GM19351 (cell line): ENCODE measurements around the gene DPT.
"Not testable (repeated sequence)": the region's sequence is repeated elsewhere in the genome, so short reads cannot be mapped to it uniquely, and the experiment has no call there.

Source experiments
- ATAC-seq: cut with Tn5 transposase; IDR thresholded peaks from one replicate; pipeline ENCODE4 v1.9.1; 2021; ENCODE audit warnings: mild to moderate bottlenecking, moderate library complexity; ENCODE audit not compliant: unreplicated experiment

Gene DPT

DNA sequence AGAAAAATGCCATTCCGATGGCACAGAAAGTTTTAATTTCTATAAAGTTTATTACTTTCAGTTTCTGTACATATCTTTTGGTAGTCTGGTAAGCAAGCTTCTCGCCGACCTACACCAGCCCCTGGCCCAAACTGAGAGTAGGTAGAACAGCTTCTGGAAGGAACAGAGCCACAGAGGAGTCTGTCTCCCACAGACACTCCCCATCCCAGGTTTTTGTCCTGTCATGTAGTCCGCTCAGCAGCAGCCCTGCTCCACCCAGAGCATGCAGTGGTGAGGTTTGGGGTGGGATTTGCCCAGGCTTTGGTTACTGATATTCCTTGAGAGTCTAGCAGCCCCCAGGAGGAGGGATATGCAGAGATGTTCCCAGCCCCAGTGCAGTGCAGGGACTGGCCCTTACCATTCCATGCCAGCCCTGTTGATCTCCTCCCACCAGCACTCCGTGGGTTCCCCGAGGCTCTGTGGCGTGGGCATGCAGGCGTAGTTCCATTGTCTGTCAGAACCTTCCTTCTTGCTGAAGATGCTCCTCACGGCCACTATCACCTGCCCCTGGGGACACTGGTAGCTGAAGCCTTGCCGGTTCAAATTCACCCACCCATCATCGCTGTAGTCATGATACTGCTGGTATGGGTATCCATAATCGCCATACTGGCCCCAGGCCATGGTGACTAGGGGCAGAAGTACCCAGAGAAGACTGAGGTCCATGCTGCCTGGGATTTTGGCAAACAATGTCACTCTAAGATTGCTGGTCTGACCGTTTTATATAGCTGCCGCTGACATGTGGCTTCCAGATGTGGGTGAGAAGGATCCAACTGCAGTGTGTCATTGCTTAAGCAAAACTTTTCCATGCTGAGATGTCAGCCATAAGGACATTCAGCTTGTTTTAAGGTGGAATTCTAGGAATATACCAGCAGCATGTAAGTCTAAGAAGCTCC lies at the start of gene DPT:
DPT (minus strand) TSS at position 734 of the 932 bp plus-strand sequence; CDS start at position 702, 32 bp downstream.
- no peak for ATAC-seq

- no peak for ATAC-seq
These were observed 46.4 kb upstream of the DPT start for GRCh38 chr1:168775366-168775765.

DNA sequence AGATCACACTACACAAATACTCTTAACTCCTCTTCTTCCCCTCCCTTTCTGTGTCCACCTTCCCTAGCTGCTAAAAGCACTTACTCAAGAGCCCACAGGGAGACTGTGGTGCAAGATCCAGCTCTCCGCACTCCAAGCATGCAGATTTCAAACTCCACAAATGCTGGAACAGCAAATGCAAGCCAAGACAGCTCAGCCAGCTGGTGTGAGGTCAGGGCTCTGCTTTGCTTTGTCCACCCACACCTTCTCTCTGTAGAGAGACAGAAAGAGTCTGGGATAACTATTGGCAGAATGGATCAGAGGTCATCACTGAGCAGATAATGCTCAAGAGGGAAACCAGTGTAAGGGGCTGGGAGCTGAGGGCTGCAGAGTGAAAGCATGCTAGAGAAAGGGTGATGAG lies 45.2 kb upstream of the DPT start:
- no peak for ATAC-seq

GRCh38 chr1:168772428-168773060 lies 43.5 kb upstream of the DPT start:
- ATAC-seq: no peak

DNA sequence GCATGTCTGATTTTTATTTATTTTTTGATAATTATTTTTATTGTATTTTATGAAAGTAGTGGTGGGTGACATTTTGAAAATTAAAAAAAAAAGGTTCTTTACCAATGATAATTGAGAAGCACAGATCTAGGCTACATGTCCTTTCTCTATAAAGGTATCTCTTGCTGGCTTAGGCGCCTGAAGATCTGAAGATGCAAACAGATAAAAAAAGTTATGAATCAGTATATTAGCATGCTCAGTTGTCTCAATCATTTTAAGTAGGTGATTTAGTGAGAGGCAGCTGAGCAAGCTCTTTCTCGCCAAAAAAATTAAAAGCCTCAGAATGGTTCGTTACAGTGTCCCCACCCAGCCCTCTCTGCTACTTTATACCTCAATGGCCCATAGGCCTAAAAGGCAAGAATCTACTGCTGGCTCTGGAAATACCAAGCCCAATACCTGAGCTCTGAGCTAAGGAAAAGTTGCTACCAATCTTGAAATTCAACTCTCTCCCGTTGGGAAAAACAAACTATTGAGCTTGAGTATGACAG lies 42.2 kb upstream of the DPT start:
- no peak for ATAC-seq

DNA sequence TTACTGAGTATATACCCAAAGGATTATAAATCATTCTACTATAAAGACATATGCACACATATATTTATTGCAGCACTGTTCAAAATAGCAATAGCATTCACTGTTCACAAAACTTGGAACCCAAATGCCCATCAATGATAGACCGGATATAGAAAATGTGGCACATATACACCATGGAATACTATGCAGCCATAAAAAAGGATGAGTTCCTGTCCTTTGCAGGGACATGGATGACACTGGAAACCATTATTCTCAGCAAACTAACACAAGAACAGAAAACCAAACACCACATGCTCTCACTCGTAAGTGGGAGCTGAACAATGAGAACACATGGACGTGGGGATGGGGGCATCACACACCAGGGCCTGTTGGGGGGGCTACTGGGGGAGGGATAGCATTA lies 40.9 kb upstream of the DPT start:
- not testable (repeated sequence) for ATAC-seq

- no peak for ATAC-seq
These were observed 39.0 kb upstream of the DPT start for GRCh38 chr1:168767894-168768584.

DNA sequence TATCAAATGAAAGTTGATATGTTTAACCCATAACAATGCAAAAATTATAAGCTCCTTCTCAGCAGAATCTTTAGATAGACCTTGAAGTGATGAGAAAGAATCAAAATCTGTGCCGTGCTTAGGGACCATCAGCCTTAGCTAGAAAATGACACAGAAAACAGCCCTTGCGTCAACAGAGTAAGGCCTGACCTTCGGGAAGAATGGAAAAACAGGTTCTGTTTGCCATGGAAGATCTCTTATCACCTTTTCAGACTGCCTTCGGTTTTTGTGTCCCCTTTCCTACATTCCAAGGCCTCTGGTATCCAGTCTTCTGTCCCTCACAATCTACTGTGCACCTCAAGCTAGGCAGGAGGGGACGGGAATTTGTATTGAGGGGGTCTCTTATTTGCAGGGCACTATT lies 37.6 kb upstream of the DPT start:
- ATAC-seq: no peak

DNA sequence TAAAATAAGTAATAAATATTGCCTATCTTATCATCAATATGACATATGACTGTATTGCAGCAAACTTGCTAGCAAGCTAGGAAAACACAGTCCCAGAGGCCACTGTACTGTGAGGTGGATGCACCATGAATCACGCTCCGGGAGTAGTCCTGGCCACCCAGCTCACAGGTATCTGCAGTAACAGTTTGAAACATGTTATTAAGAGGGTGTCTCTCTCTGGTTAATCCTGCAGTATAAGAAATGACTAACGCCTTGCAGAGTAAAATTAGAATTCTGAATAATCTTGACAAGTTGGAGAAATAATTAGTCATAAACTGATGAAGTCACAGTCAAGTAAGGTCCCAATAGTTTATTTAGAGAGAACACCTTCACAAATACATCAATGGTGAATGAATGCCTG lies 34.0 kb upstream of the DPT start:
- ATAC-seq: no peak

- ATAC-seq: no peak
These were observed 33.5 kb upstream of the DPT start for GRCh38 chr1:168762473-168762872.

- ATAC-seq: no peak
These were observed 31.8 kb upstream of the DPT start for GRCh38 chr1:168760781-168761180.

DNA sequence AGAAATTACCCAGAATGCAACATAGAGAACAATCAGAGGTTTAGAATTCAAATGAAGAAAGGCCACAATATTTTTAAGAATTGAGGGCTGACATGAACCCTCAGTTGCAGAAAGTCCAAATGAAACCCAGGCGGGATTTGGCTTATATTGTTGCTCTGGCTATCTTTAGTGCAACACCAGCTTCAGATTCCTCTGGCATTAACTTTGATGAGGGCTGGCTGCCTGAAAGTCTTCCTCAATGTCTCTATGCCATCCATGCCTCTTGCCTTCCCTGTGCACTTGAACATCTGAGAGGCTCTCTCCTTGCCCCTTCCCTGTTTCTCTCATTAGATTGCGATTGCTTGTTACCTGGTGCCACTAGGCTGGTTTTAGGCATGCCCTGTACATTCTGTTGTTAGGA lies 31.2 kb upstream of the DPT start:
- ATAC-seq: no peak

- no peak for ATAC-seq
These were observed 30.1 kb upstream of the DPT start for GRCh38 chr1:168759077-168759476.

DNA sequence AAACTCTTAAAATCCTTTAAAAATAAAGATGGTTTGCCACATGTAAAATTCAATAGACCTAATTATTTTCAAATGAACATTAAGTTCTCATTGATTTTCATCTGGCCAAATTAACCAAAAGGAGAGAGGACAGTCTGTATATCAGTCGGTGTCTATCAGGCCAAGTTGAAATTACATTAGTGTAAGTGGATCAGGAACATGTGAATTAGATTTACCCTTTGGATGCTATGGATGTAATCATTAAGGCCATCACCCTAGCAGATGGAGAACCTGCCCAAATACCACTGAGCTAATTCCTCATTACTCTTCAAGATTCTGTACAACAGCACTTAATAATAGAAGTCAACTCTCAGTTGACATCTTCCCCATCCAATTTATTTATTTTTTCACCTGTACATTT lies 29.5 kb upstream of the DPT start:
- ATAC-seq: no peak

GRCh38 chr1:168755800-168756418 lies 26.9 kb upstream of the DPT start:
- no peak for ATAC-seq

DNA sequence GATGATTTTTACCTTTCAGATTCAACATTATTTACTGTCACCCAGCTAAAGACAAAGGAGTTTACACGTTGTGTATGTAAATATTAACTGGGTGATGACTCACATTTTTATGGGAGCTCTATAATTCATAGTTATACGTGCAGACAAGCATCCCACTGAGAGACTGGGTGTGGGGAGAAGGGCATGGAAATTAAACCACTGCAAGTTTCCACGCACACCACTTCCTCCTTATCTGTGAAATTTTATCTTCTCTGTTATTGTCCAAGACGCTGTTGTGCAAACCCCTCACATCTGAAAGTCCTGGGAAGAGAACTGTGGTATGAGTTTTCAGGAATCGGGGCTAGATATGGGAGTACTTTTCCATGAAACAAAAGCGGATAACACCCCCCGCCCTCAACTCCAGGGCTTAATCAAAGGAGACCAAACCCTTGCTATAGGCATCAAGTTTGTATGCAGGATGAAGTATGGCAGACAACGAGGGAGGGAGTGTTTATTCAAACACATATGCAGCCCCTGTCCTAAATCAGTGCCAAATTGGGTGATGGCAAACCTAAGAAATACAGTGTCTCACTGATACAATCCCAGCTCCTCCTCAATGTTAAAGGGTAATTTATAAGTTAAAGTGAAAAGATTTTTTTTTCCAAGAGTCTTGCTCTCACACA lies 23.3 kb upstream of the DPT start:
- ATAC-seq: no peak

DNA sequence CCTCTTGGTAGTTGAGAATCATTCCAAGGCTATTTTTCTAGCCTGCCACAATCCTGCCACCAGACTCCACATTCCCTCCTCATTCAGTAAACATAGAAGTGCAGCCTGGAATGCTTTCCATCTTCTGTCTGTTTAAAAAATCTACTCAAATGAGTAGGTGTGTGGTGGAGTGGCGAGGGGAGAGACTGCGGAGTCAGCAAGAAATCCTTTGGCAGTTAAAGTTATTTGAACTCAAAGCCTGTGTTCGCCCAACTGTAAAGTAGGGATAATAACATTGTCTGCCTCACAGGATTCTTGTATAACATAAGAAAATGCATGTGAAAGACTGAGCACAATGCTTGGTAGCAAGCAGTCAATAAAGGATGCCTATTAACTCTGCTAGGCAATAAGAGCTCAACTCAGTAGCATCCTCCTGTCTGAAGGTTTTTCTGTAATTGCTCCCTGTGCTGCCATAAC lies 22.2 kb upstream of the DPT start:
- no peak for ATAC-seq

DNA sequence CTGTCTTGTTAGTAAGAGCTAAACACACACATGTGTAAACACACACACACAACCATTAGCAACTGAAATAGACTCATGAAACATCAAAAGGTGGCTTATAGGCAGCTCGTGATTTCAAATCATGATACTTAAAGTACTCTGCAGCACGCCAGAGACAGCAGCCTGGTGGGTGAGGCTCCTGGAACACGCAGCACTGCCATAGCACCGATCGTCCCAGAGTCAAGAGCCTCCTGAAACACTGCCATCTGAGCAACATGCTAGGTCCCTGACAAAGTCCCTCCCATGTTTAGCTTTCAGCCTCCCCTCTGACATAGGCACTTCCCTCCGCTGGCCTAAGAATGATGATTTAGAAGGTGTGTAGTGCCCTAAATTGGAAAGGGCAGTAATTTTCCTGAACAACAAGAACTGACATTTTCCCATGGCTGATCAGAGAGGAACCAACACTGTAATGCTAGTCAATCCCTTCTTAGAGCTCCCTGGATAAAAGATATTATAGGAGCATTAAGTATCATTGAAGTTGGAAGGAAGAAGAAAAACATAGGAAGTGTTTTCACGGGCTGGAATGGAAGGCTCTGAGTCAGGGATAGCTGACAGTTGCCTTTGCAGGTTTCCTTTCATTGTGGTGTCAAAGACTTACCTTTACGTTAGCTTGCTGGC lies 14.1 kb upstream of the DPT start:
- ATAC-seq: no peak

- ATAC-seq: no peak
These were observed 13.4 kb upstream of the DPT start for GRCh38 chr1:168742386-168742785.

DNA sequence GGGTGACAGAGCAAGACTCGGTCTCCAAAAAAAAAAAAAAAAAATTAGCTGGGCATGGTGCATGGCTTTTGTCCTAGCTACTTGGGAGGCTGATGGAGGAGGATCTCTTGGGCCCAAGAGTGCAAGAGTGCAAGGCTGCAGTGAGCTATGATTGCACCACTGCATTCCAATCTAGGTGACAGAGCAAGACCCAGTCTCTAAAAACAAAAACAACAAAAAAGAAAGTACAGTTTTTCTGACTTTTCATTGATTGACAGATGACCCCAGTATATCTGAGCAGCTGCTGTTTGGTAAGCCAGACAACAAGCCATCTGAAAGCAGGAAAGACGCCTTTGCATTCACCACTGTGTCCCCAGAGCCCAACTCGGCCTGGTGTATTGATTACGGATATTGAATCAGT lies 10.9 kb upstream of the DPT start:
- no peak for ATAC-seq
